MM.1S (cell line): ENCODE measurements around the gene TTYH3.

ENCODE experiments used
- DNase-seq: peaks from one replicate; pipeline ENCODE4 v3.0.0-alpha.2; 2015
- H2AFZ ChIP-seq: fragments of 300-600 bp; sonication (generic); 2 replicates; pipeline ENCODE4 v1.6.0; 2016; ENCODE audit warnings: antibody characterized with exemption, low read length
- H3F3A ChIP-seq: fragments of 300-600 bp; sonication (generic); 2 replicates; pipeline ENCODE4 v1.6.1; 2016; ENCODE audit warnings: mild to moderate bottlenecking, antibody characterized with exemption, low read length, moderate library complexity, mixed read lengths; ENCODE audit not compliant: insufficient read depth
- H3K27ac ChIP-seq: fragments of 300-600 bp; sonication (generic); 2 replicates; pipeline ENCODE4 v1.5.1; 2016; ENCODE audit warnings: mild to moderate bottlenecking, low read length
- H3K27me3 ChIP-seq: fragments of 300-600 bp; sonication (generic); replicated peaks from 2 replicates; pipeline ENCODE4 v1.6.0; 2016; ENCODE audit warnings: low read length; ENCODE audit not compliant: insufficient read depth
- H3K36me3 ChIP-seq: fragments of 300-600 bp; sonication (generic); replicated peaks from 2 replicates; pipeline ENCODE4 v1.6.1; 2016; ENCODE audit warnings: mild to moderate bottlenecking, low read length, mixed read lengths; ENCODE audit not compliant: insufficient read depth
- H3K4me1 ChIP-seq: fragments of 300-600 bp; sonication (generic); 2 replicates; pipeline ENCODE4 v1.6.1; 2016; ENCODE audit warnings: low read length, mixed read lengths
- H3K4me2 ChIP-seq: fragments of 300-600 bp; sonication (generic); 2 replicates; pipeline ENCODE4 v1.6.0; 2016; ENCODE audit warnings: low read depth, low read length
- H3K4me3 ChIP-seq: fragments of 300-600 bp; sonication (generic); 2 replicates; pipeline ENCODE4 v1.5.1; 2016; ENCODE audit warnings: low read length, mixed read lengths
- H3K79me2 ChIP-seq: fragments of 300-600 bp; sonication (generic); 2 replicates; pipeline ENCODE4 v1.6.1; 2016; ENCODE audit warnings: mixed run types, low read length, mixed read lengths
- H3K9ac ChIP-seq: fragments of 300-600 bp; sonication (generic); 2 replicates; pipeline ENCODE4 v1.6.1; 2016; ENCODE audit warnings: low read length, mixed read lengths
- H3K9me2 ChIP-seq: fragments of 300-600 bp; sonication (generic); replicated peaks from 2 replicates; pipeline ENCODE4 v1.6.1; 2016; ENCODE audit warnings: mild to moderate bottlenecking, low read length, mixed read lengths; ENCODE audit not compliant: insufficient read depth
- H3K9me3 ChIP-seq: fragments of 300-600 bp; sonication (generic); replicated peaks from 2 replicates; pipeline ENCODE4 v1.6.1; 2016; ENCODE audit warnings: mild to moderate bottlenecking, low read length, mixed read lengths; ENCODE audit not compliant: insufficient read depth
- H4K20me1 ChIP-seq: fragments of 300-600 bp; sonication (generic); 2 replicates; pipeline ENCODE4 v1.6.1; 2016; ENCODE audit warnings: mild to moderate bottlenecking, low read length, moderate library complexity, mixed read lengths; ENCODE audit not compliant: insufficient read depth
- CTCF ChIP-seq: fragments of 300-600 bp; sonication (generic); IDR thresholded peaks from 2 replicates; pipeline ENCODE4 v1.5.1; 2016; ENCODE audit warnings: antibody characterized with exemption, low read length, mixed read lengths
- EZH2 ChIP-seq: fragments of 300-600 bp; sonication (generic); optimal IDR thresholded peaks from 2 replicates; pipeline ENCODE3; 2017; ENCODE audit warnings: low read depth, mild to moderate bottlenecking, antibody characterized with exemption, low read length, mixed read lengths
- EZH2phosphoT487 ChIP-seq: fragments of 300-600 bp; sonication (generic); IDR thresholded peaks from 2 replicates; pipeline ENCODE4 v1.6.1; 2018; ENCODE audit warnings: antibody characterized with exemption, low read length

TTYH3 gene

GRCh38 chr7:2700141-2700850 lies 68.5 kb downstream of the TTYH3 start:
- Histone ChIP-seq H3K4me1 (peaks cover 4% of the 10 kb centered on the region; the same call in 1 of the 2 replicates), H3F3A (peaks cover 8% of the 10 kb centered on the region), H3K79me2 (no peaks in the 10 kb centered on the region), H3K4me3 (no peak overlapping the region), H3K36me3 (no peaks in the 10 kb centered on the region), H3K9ac (no peak overlapping the region), H3K9me2 (no peaks in the 10 kb centered on the region), H4K20me1 (no peaks in the 10 kb centered on the region), H3K9me3 (no peaks in the 10 kb centered on the region), H2AFZ (no peak overlapping the region), H3K27me3 (peaks cover 13% of the 10 kb centered on the region; the same call in 1 of the 2 replicates), H3K27ac (no peak overlapping the region), H3K4me2 (no peak overlapping the region)
- DNase-seq = no peak
- TF ChIP-seq CTCF = no peak
- no peak for TF ChIP-seq EZH2
- no peak for TF ChIP-seq EZH2phosphoT487

DNA sequence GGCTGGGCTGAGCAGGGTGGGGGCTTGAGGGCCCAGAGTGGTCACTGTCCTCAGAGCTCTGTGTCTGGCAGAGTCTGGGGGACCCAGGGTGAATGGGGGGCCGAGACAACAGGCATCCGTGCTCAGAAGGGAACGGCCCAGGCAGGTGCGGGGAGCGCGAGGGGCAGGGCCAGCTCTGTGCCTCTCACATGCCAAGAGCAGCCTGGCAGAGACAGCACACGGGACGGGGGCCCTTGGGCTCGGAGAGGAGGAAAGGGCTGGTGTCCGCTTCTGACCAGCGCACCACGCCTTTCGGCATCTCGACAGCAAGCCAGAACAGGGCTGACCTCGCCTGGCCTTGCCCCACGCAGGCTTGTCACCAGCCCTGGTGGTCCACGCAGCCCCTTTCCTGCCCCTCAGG lies 69.6 kb downstream of the TTYH3 start:
- no peak overlapping the region for H3K4me3 ChIP-seq
- no peaks in the 10 kb centered on the region for H3K79me2 ChIP-seq
- no peak overlapping the region for H3K27ac ChIP-seq
- no peaks in the 10 kb centered on the region for H3K36me3 ChIP-seq
- peaks cover 8% of the 10 kb centered on the region for H3F3A ChIP-seq
- no peaks in the 10 kb centered on the region for H3K9me3 ChIP-seq
- H3K9me2 ChIP-seq = no peaks in the 10 kb centered on the region
- no peak overlapping the region for H3K4me2 ChIP-seq
- peaks cover 13% of the 10 kb centered on the region; the same call in 1 of the 2 replicates for H3K27me3 ChIP-seq
- DNase-seq = no peak
- no peak overlapping the region for H2AFZ ChIP-seq
- no peaks in the 10 kb centered on the region for H4K20me1 ChIP-seq
- no peak for TF ChIP-seq EZH2phosphoT487
- no peak for TF ChIP-seq CTCF
- TF ChIP-seq EZH2 = no peak
- H3K9ac ChIP-seq = no peak overlapping the region
- peaks cover 4% of the 10 kb centered on the region; the same call in 1 of the 2 replicates for H3K4me1 ChIP-seq

DNA sequence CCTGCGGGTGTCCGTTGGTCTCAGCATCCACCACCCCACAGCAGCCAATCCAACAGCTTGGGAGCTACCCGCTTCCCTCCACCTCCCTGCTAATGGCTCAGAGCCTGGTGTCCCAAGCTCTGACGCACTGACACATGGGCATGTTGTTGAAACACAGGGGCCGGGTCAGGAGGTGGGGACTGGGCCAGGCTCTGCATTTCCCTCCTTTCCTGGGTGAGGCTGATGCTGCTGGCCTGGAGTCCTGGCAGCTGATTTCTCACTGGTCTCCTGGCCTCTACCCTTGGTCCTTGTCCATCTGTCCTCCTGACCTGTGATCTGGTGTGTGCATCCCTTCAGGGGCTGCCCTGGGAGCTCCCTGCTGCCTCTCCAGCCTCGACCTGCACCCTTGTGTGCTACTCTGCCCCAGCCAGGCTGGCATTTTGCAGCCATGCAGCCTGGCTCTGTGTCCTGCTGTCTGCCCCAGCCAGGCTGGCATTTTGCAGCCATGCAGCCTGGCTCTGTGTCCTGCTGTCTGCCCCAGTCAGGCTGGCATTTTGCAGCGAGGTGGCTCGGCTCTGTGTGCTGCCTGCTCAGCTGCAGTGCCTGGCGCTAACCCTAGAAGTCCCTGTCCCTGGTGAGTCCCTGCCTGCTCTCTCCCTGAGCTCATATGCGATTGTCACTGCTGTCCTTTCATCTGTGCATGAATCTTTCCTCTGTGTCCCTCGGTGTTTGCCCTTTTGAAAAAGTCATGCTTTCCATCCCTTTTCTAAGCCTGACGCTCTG lies 70.2 kb downstream of the TTYH3 start:
- Histone ChIP-seq H4K20me1 (no peaks in the 10 kb centered on the region), H2AFZ (no peak overlapping the region), H3K9me3 (no peaks in the 10 kb centered on the region), H3F3A (peaks cover 8% of the 10 kb centered on the region), H3K4me3 (no peak overlapping the region), H3K27me3 (peaks cover 13% of the 10 kb centered on the region; the same call in 1 of the 2 replicates), H3K9me2 (no peaks in the 10 kb centered on the region), H3K27ac (no peak overlapping the region), H3K36me3 (no peaks in the 10 kb centered on the region), H3K9ac (no peak overlapping the region), H3K4me1 (peaks cover 4% of the 10 kb centered on the region; the same call in 1 of the 2 replicates), H3K4me2 (no peak overlapping the region), H3K79me2 (no peaks in the 10 kb centered on the region)
- no peak for TF ChIP-seq EZH2phosphoT487
- TF ChIP-seq CTCF = no peak
- TF ChIP-seq EZH2 = no peak
- DNase-seq = no peak
